ENCODE measurements around the gene PIP5K1B.

The PIP5K1B gene

DNA sequence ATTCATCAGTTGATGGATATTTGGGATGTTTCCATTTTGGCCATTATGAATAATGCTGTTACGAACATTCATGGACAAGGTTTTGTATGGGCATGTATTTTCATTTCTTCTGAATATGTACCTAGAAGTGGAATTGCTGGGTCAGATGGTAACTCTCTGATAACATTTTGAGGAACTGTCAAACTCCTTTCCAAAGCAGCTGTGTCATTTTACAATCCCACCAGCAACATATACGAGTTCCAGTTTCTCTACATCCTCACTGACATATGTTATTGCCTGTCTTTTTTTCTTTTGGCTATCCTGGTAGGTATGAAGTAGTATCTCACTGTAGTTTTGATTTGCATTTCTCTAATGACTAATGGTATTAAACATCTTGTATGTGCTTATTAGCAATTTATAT is 222.1 kb downstream of the PIP5K1B start:
- DNase-seq = no peak

DNA sequence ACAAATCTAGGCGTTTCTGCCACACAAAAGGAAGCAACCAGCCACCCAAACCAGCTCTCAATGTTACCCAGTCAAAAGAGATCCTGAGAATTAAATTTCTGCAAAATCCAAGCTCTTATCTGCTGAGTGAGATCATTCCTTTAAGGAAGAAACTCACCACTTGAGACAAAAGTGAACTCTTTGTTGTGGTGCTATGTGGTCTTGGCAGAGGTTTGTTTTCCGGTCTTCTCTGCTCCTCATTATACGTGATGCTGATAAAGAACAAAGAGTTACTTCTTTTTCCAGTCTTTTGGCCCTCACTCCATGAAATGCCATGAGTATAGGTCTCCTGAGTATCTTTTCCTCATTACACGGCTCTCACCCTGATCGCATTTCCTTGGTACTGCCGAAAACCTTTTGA is 226.8 kb downstream of the PIP5K1B start:
- no peak for DNase-seq

GRCh38 chr9:68932458-68932857 is 227.4 kb downstream of the PIP5K1B start:
- no peak for DNase-seq

DNA sequence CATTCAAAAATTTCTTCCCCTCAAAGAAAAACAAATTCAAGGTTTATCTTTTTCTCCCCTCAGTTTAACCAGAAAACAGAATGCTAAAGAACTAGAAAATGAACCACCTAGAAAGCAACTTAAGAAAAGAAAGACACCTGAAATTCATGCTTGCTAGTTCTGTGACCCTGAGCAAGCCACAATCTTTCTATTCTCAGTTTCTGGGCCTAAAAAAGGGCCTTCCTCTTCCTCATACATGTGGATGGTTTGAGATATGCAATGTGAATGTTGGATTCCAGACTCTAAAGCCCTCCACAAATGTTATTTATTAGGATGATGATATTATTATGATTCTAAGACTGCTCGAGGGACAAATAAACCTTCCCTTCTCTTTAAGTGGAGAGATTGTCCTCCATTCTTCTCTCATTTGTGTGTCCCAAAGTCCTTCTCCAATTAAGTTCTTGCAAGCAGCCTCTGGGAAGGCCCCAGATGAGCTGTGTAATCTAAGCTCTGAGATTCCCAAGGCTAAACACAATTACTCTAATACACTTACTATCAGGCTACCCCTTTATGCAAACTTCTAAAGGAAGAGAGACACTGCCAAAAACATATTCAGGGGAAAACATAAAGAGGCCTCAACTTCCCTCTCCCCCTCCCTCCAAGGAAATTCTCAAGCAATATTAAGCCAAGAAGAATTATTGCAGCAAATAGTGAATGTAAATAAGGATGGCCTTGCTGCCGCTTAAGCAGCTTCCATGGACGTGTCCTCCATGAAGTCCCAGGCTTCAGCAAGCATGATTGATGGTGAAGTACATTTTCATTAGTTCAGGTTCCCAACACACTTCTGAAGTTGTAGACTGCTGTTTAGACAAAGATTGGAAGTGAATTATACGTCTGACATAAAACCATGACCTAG is 228.6 kb downstream of the PIP5K1B start:
- no peak for DNase-seq

DNA sequence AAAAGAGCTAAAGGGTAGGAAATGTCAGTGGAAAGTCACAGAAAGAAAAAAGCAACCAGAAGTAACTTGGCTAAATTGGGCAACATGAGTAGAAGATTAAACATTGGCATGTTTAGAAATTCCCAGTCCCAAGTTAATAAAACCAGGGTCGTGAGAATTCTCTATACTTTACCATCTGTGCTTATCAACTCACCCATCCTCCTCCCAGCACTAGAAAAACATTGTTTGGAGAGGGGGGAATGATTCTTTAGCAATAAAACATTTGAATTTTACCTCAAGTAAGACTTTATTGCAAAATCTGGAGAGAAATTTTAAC is 229.2 kb downstream of the PIP5K1B start:
- no peak for DNase-seq

DNA sequence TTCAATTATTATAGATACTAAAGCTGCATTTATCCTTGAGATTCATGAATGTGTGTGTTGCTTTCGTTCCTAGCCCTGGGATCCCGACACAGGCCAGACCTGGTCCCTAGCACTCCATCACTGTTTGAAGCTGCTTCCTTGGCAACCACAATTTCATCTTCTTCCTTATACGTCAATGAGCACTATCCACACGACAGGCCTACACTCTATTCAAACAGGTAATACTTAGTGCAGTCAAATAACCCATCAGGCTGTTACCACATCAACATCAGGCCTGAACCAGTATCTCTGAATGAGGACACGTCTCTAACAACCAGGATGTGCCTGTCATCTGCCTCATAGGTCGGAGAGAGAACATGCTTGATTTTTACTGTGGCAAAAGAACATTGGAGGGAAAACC is 235.5 kb downstream of the PIP5K1B start:
- DNase-seq = no peak

- no peak for DNase-seq
These were observed 236.9 kb downstream of the PIP5K1B start for GRCh38 chr9:68941780-68942459.

DNA sequence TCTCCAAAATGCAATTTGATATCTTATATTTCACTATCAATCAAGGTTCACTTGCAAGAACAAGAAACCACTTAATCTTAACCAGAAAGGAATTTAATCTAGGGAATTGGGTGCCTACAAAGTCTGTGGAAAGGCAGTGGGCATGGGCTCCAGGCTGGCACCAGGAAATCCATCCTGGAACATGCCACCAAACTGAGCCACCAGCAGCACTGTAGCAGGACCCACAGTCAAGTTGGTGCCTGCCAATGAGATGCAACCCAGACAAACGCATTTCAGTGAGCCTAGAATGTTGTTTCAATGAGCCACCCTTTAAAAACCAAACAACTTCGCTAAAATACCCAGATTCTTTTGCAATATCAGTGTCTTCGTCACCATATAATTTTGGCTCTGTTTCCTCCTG is 237.8 kb downstream of the PIP5K1B start:
- no peak for DNase-seq

DNA sequence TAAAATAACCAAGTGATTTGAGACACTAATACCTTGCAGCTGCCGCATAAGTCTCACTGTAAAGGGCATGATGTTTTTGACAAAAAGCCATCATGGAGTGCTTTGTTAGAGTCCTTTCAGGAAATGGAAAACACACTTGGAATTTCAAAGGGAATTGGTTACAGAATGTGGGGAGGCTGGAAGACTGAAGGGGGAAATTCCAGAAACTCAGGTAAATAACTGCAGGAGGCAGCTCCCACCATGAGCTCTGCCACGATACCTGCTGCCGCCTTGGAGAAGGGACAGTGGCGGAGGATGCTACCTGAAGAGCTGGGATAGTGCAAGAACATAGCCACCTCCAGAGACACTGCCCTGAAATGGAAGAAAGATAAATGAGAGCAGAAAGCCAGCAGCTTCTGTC is 242.0 kb downstream of the PIP5K1B start:
- DNase-seq = no peak

- no peak for DNase-seq
These were observed 243.0 kb downstream of the PIP5K1B start for GRCh38 chr9:68947842-68948569.

GRCh38 chr9:68949271-68950000 is 244.4 kb downstream of the PIP5K1B start:
- DNase-seq = no peak

DNA sequence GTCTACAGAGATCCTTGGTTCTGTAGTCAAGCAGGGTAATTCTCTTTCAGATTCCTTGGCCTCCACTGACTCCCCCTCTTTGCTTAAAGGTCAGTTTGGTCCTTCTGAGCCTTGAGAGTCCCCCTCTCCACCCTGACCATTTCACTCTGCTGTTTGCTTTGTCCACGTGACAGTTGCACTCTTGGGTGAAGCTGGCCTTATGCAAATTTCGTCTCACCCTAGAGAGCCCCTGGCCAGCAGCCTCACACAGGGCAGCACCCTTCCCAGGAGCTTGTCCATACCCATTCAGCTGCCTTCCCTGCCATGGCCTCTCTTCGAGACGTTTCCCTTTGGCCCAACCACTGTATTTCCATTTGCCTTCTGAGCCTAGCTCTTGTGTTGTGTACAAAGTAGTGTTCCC is 245.1 kb downstream of the PIP5K1B start:
- DNase-seq = no peak

GRCh38 chr9:68950689-68951088 is 245.6 kb downstream of the PIP5K1B start:
- DNase-seq = no peak

- DNase-seq = no peak
These were observed 247.0 kb downstream of the PIP5K1B start for GRCh38 chr9:68951879-68952659.

- DNase-seq = no peak
These were observed 248.7 kb downstream of the PIP5K1B start for GRCh38 chr9:68953771-68954170.

- no peak for DNase-seq
These were observed 250.3 kb downstream of the PIP5K1B start for GRCh38 chr9:68955330-68955729.

- no peak for DNase-seq
These were observed 252.4 kb downstream of the PIP5K1B start for GRCh38 chr9:68957479-68957878.

GRCh38 chr9:68961587-68961986 is 256.5 kb downstream of the PIP5K1B start:
- DNase-seq = no peak

DNA sequence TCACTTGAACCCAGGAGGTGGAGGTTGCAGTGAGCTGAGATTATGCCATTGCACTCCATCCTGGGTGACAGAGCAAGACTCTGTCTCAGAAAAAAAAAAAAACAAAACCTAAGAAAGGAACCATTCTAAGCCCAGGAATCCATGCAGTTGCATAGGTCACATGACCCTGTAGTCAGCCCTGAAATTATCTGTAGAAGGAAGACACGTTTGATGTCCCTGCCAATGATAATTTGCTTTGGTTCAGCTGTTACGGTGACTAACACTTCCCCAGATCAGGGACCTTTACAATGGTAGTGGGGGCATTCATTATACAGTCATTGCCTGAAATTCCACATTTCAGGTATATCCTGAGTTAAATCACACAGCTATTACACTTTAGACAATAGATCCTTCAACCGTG is 258.4 kb downstream of the PIP5K1B start:
- DNase-seq = no peak

- no peak for DNase-seq
These were observed 259.1 kb downstream of the PIP5K1B start for GRCh38 chr9:68964102-68964541.

DNA sequence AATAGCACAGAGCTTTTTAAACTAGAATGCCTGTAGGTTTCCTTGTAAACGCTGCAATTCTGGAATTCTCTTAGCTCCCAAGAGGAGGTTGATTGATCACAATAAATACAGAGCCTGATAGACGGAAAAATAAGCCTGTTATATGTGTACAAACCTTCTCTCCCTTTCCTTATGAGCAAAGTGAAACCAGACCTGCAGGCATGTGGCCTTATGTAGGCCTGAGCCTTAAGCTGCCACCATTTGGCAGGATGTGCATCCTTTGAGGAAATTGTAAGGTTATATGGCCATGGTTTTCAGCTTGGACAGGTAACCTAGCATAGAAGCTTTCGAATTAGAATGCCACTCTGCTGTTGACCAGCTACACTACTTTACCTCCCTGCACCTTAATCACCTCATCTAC is 259.7 kb downstream of the PIP5K1B start:
- no peak for DNase-seq

- DNase-seq = no peak
These were observed 261.5 kb downstream of the PIP5K1B start for GRCh38 chr9:68966496-68966944.
